NCI-H187 (cell line): ENCODE results near the gene ACER3.
"Not testable (repeated sequence)": the region's sequence is repeated elsewhere in the genome, so short reads cannot be mapped to it uniquely, and the experiment has no call there.

Experiments
- DNase-seq, 2 experiments: peaks; one replicate each; lab custom pipeline; 2025; lab: John Stamatoyannopoulos, UW

The ACER3 gene

GRCh38 chr11:76995081-76995576 lies 134.4 kb downstream of the ACER3 start:
- no peak for DNase-seq

GRCh38 chr11:76997512-76997911 lies 136.8 kb downstream of the ACER3 start:
- no peak for DNase-seq

- no peak for DNase-seq
These were observed 138.9 kb downstream of the ACER3 start for GRCh38 chr11:76999597-76999996.

GRCh38 chr11:77001613-77002012 lies 140.9 kb downstream of the ACER3 start:
- no peak for DNase-seq

- no peak for DNase-seq
These were observed 142.1 kb downstream of the ACER3 start for GRCh38 chr11:77002776-77003175.

- no peak for DNase-seq
These were observed 143.2 kb downstream of the ACER3 start for GRCh38 chr11:77003963-77004362.

GRCh38 chr11:77009533-77010160 lies 148.9 kb downstream of the ACER3 start:
- DNase-seq: no peak

GRCh38 chr11:77014669-77015068 lies 154.0 kb downstream of the ACER3 start:
- no peak for DNase-seq

GRCh38 chr11:77018396-77018924 lies 157.7 kb downstream of the ACER3 start:
- DNase-seq: not testable (repeated sequence)

- no peak for DNase-seq
These were observed 159.4 kb downstream of the ACER3 start for GRCh38 chr11:77019976-77020595.

- no peak for DNase-seq
These were observed 160.0 kb downstream of the ACER3 start for GRCh38 chr11:77020734-77021133.

GRCh38 chr11:77024745-77025144 lies 164.0 kb downstream of the ACER3 start:
- DNase-seq: no peak

- DNase-seq: no peak
These were observed 165.5 kb downstream of the ACER3 start for GRCh38 chr11:77026221-77026620.

GRCh38 chr11:77026743-77027142 lies 166.0 kb downstream of the ACER3 start:
- no peak for DNase-seq

- DNase-seq: no peak
These were observed 166.6 kb downstream of the ACER3 start for GRCh38 chr11:77027275-77027674.

GRCh38 chr11:77029829-77030228 lies 169.1 kb downstream of the ACER3 start:
- no peak for DNase-seq

GRCh38 chr11:77030834-77031414 lies 170.2 kb downstream of the ACER3 start:
- DNase-seq: no peak

- DNase-seq: no peak
These were observed 170.9 kb downstream of the ACER3 start for GRCh38 chr11:77031599-77031998.

- no peak for DNase-seq
These were observed 174.3 kb downstream of the ACER3 start for GRCh38 chr11:77035039-77035438.

GRCh38 chr11:77035580-77035979 lies 174.9 kb downstream of the ACER3 start:
- DNase-seq: no peak

GRCh38 chr11:77036398-77036797 lies 175.7 kb downstream of the ACER3 start:
- DNase-seq: no peak

- no peak for DNase-seq
These were observed 176.3 kb downstream of the ACER3 start for GRCh38 chr11:77037057-77037456.
